NB4 (cell line): ENCODE data around the gene BARX2.

Experiments used
- MYC ChIP-seq: IDR thresholded peaks from 2 replicates; pipeline ENCODE4 v1.6.1; 2011; ENCODE audit warnings: low read depth, low read length
- POLR2A ChIP-seq: IDR thresholded peaks from 2 replicates; pipeline ENCODE4 v1.6.1; 2011; ENCODE audit warnings: mild to moderate bottlenecking; ENCODE audit not compliant: insufficient read length; ENCODE audit errors: extremely low read depth
- TF ChIP-seq, protein P1 (sequence below): IDR thresholded peaks from one replicate; pipeline ENCODE4 v1.5.1; 2012; ENCODE audit warnings: low read depth, low read length
- TF ChIP-seq, protein P2 (sequence below): IDR thresholded peaks from 2 replicates; pipeline ENCODE4 v1.6.1; 2011; ENCODE audit warnings: low read depth, low read length

- TF ChIP-seq, protein P1, sequence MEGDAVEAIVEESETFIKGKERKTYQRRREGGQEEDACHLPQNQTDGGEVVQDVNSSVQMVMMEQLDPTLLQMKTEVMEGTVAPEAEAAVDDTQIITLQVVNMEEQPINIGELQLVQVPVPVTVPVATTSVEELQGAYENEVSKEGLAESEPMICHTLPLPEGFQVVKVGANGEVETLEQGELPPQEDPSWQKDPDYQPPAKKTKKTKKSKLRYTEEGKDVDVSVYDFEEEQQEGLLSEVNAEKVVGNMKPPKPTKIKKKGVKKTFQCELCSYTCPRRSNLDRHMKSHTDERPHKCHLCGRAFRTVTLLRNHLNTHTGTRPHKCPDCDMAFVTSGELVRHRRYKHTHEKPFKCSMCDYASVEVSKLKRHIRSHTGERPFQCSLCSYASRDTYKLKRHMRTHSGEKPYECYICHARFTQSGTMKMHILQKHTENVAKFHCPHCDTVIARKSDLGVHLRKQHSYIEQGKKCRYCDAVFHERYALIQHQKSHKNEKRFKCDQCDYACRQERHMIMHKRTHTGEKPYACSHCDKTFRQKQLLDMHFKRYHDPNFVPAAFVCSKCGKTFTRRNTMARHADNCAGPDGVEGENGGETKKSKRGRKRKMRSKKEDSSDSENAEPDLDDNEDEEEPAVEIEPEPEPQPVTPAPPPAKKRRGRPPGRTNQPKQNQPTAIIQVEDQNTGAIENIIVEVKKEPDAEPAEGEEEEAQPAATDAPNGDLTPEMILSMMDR, result no peak
- TF ChIP-seq POLR2A (no peak), MYC (no peak)
- TF ChIP-seq, protein P2, sequence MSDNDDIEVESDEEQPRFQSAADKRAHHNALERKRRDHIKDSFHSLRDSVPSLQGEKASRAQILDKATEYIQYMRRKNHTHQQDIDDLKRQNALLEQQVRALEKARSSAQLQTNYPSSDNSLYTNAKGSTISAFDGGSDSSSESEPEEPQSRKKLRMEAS, result no peak
These were observed 81.7 kb downstream of the BARX2 start for GRCh38 chr11:129457321-129457720.
